Nephron (organoid): ENCODE results near the gene PEX10.
"Not testable (repeated sequence)": the region's sequence is repeated elsewhere in the genome, so short reads cannot be mapped to it uniquely, and the experiment has no call there.

Source experiments
- H3K27ac Mint-ChIP-seq, 3 experiments: 2 replicates each; pipeline ENCODE4 v1.8.0; 2020; ENCODE audit warnings: mixed read lengths in 3 of 3, mild to moderate bottlenecking in 2 of 3, moderate library complexity in 1 of 3
- H3K27me3 Mint-ChIP-seq: 2 replicates; pipeline ENCODE4 v1.8.0; 2021; ENCODE audit warnings: low read depth, mild to moderate bottlenecking, moderate library complexity, mixed read lengths
- H3K36me3 Mint-ChIP-seq: 2 replicates; pipeline ENCODE4 v1.8.0; 2020; ENCODE audit warnings: low read depth, mixed read lengths
- H3K4me1 Mint-ChIP-seq: 2 replicates; pipeline ENCODE4 v1.8.0; 2020; ENCODE audit warnings: mixed read lengths
- H3K4me3 Mint-ChIP-seq, 3 experiments: 2 replicates each; pipeline ENCODE4 v1.8.0; 2020; ENCODE audit warnings: mild to moderate bottlenecking in 3 of 3, mixed read lengths in 3 of 3, moderate library complexity in 2 of 3
- H3K9me3 Mint-ChIP-seq: 2 replicates; pipeline ENCODE4 v1.8.0; 2020; ENCODE audit warnings: mixed read lengths
- TF ChIP-seq, protein P1 (sequence below), 3 experiments: fragments of 200-600 bp; sonication (generic); IDR thresholded peaks; one replicate each; pipeline ENCODE4 v1.5.0; 2021; ENCODE audit warnings: antibody characterized with exemption in 3 of 3; ENCODE audit not compliant: unreplicated experiment in 3 of 3

The PEX10 gene

DNA sequence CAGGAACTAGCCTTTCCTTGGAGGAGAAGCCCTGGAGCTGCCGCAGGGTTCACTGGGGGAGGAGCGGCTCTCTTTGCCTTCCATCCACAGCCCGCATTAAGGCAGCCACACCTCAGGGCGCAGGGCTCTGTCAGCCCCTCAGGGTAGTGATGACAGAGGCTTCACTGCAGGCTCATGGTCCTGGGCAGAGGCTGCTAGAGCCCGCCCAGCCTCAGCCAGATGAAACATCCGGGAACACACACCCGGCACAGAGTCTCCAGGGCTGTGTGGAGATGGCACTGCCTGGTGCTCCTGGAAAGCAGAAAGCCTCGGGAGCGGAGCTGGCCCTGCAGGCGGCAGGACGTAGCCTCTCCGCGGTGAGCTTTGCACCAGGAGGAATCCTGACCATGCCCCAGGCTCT lies 29.4 kb upstream of the PEX10 start:
- no peaks in the 10 kb centered on the region for H3K9me3 Mint-ChIP-seq

DNA sequence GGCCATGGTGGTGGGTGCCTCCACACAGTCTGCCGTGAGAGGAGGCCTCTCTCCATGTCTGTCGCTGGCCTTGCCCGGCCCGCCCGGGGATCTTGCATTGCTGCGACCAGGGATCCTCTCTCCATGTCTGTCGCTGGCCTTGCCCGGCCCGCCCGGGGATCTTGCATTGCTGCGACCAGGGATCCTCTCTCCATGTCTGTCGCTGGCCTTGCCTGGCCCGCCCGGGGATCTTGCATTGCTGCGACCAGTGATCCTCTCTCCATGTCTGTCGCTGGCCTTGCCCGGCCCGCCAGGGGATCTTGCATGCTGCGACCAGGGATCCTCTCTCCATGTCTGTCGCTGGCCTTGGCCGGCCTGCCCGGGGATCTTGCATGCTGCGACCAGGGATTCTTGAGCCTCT lies 28.0 kb upstream of the PEX10 start:
- H3K27ac Mint-ChIP-seq, H3K9me3 Mint-ChIP-seq, H3K4me1 Mint-ChIP-seq, H3K4me3 Mint-ChIP-seq, H3K36me3 Mint-ChIP-seq: not testable (repeated sequence)
- peaks cover 45% of the 10 kb centered on the region for H3K27me3 Mint-ChIP-seq

More for the DNA sequence above, 29.4 kb upstream of the PEX10 start:
- Mint-ChIP-seq H3K27ac (no peak overlapping the region), H3K4me1 (no peaks in the 10 kb centered on the region), H3K4me3 (no peak overlapping the region), H3K36me3 (no peaks in the 10 kb centered on the region), H3K27me3 (peaks cover 54% of the 10 kb centered on the region)
- TF ChIP-seq, protein P1, sequence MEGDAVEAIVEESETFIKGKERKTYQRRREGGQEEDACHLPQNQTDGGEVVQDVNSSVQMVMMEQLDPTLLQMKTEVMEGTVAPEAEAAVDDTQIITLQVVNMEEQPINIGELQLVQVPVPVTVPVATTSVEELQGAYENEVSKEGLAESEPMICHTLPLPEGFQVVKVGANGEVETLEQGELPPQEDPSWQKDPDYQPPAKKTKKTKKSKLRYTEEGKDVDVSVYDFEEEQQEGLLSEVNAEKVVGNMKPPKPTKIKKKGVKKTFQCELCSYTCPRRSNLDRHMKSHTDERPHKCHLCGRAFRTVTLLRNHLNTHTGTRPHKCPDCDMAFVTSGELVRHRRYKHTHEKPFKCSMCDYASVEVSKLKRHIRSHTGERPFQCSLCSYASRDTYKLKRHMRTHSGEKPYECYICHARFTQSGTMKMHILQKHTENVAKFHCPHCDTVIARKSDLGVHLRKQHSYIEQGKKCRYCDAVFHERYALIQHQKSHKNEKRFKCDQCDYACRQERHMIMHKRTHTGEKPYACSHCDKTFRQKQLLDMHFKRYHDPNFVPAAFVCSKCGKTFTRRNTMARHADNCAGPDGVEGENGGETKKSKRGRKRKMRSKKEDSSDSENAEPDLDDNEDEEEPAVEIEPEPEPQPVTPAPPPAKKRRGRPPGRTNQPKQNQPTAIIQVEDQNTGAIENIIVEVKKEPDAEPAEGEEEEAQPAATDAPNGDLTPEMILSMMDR (IDR thresholded peaks at IDR 0.05; ENCODE audit: unreplicated experiment in 3 of 3), result no peak

DNA sequence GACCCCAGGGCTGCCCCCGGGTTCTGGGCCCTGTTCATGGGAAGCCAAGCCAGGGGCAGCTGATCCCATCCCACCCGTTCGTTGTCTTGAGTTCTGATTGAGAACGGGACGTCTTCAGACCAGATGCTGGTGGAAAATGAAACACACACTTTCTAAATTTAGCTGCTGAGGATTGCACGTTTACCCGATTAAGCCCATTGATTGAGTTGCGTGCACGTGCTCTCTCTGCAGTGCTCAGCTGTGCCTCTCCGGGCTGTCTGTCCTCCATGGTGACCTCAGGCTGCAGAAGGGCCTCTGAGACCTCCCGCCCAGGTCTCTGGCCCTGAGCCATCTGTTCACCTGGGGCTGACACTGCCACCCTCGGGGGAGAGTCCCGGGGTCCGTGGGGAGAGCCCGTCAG lies 27.0 kb upstream of the PEX10 start:
- Mint-ChIP-seq H3K4me3 (no peak overlapping the region), H3K4me1 (no peaks in the 10 kb centered on the region), H3K36me3 (no peaks in the 10 kb centered on the region), H3K27me3 (peaks cover 38% of the 10 kb centered on the region), H3K27ac (no peak overlapping the region), H3K9me3 (no peaks in the 10 kb centered on the region)
- TF ChIP-seq, protein P1 (IDR thresholded peaks at IDR 0.05; ENCODE audit: unreplicated experiment in 3 of 3), result no peak

DNA sequence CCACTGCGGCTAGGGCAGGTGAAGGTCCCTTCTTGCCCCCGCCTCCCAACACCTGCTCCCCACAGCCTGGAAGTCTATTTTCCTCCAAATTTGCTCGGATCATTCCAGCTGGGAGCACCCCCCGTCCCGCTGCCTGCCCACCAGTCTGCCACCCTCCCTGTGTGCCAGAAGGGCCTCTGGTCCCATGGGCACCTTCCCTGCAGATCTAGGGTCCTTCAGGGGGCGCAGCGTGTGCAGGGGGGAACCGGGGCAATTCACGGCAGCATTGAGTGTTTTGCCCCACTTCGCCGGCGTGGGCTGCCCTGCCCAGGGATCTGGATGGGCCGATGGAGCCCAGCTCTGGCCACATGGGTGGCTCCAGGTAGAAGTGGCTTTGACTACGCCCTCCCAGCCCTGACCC lies 26.3 kb upstream of the PEX10 start:
- Mint-ChIP-seq H3K9me3 (no peaks in the 10 kb centered on the region), H3K4me1 (no peaks in the 10 kb centered on the region), H3K4me3 (no peak overlapping the region), H3K27ac (no peak overlapping the region), H3K27me3 (peaks cover 34% of the 10 kb centered on the region), H3K36me3 (no peaks in the 10 kb centered on the region)
- TF ChIP-seq, protein P1 (IDR thresholded peaks at IDR 0.05; ENCODE audit: unreplicated experiment in 3 of 3), result no peak

DNA sequence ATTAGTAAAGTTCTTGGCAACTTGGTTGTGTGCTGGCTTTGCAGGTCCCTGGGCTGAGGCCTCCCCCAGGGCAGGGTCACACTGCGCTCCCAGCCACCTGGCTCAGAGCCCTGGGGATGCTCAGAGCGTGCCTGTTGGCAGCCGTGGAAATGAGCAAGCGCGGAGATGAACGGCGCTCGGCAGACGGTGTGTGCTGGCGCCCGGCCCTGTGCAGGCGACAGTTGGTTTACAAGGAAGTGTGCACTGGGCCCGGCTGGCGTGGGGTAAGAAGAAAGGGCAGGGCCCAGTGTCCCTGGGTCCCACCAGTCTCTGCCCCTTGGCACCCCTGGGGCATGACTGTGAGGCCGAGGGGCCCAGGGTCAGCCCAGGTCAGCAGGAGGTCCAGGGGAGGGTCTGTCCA lies 25.7 kb upstream of the PEX10 start:
- TF ChIP-seq, protein P1 (IDR thresholded peaks at IDR 0.05; ENCODE audit: unreplicated experiment in 3 of 3), result no peak
- H3K4me3 Mint-ChIP-seq, result no peak overlapping the region

DNA sequence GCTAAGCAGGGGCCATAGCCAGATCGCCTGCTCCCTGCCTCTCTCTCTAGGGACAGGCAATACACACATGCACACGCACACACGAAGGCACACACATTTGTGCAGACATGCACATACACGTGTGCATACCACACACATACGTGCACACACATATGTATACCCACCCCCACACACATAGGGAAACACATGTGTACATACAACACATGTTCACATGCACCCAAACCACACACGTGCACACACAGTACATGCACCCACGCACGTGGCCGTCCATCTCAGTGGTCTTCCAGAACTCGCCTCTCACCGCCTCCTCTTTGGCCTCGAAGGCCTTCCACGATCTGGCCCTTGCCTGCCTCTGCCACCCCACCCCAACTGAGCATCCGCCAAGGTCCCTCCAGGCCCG lies 25.3 kb upstream of the PEX10 start:
- Mint-ChIP-seq H3K9me3 (no peaks in the 10 kb centered on the region), H3K4me3 (no peak overlapping the region), H3K4me1 (no peaks in the 10 kb centered on the region), H3K36me3 (no peaks in the 10 kb centered on the region), H3K27ac (no peak overlapping the region), H3K27me3 (peaks cover 38% of the 10 kb centered on the region)
- TF ChIP-seq, protein P1 (IDR thresholded peaks at IDR 0.05; ENCODE audit: unreplicated experiment in 3 of 3), result no peak

More for the DNA sequence above, 25.7 kb upstream of the PEX10 start:
- Mint-ChIP-seq H3K27me3 (peaks cover 40% of the 10 kb centered on the region), H3K27ac (no peak overlapping the region), H3K9me3 (no peaks in the 10 kb centered on the region), H3K4me1 (no peaks in the 10 kb centered on the region), H3K36me3 (no peaks in the 10 kb centered on the region)
